PC-9 (cell line): Measurements from ENCODE around the gene GABRR2.

ENCODE experiments used
- EZH2 ChIP-seq: fragments of 200-600 bp; sonication (generic); IDR thresholded peaks from 2 replicates; pipeline ENCODE4 v1.8.0; 2017; ENCODE audit warnings: antibody characterized with exemption, low read depth
- TF ChIP-seq, protein P1 (sequence below): fragments of 200-600 bp; sonication (generic); conservative IDR thresholded peaks from 2 replicates; pipeline ENCODE4 v1.6.1; 2017; ENCODE audit warnings: mixed run types, antibody characterized with exemption, mild to moderate bottlenecking, moderate library complexity

DNA sequence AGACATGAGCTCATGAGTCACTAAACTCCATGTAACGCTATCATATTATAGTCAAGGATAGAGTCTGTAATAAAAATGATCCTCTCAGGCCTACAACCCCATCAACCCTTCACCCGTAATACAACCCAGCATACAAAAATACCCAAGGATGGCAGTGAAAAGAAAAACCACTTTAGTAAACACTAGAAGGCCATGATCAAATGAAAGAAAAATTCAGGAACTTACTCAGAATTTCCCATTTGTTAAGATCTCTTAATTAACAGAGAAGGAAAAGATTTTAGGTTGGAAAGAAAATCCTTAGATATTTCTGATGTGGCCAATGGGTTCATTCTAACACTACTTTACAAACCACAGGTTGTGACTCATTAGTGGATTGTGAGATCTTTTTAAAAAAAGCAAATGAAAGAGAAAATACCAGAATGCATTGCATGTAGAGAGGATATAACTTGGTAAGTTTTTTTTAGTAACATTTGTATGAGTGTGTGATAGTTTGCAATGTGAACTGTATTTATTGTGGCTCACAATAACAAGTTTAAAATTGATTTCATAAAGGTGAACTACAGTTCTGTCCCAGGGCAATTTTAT is 45.4 kb upstream of the GABRR2 start:
- TF ChIP-seq, protein P1, sequence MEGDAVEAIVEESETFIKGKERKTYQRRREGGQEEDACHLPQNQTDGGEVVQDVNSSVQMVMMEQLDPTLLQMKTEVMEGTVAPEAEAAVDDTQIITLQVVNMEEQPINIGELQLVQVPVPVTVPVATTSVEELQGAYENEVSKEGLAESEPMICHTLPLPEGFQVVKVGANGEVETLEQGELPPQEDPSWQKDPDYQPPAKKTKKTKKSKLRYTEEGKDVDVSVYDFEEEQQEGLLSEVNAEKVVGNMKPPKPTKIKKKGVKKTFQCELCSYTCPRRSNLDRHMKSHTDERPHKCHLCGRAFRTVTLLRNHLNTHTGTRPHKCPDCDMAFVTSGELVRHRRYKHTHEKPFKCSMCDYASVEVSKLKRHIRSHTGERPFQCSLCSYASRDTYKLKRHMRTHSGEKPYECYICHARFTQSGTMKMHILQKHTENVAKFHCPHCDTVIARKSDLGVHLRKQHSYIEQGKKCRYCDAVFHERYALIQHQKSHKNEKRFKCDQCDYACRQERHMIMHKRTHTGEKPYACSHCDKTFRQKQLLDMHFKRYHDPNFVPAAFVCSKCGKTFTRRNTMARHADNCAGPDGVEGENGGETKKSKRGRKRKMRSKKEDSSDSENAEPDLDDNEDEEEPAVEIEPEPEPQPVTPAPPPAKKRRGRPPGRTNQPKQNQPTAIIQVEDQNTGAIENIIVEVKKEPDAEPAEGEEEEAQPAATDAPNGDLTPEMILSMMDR: no peak
- no peak for TF ChIP-seq EZH2
